ENCODE measurements around the gene C10orf95.

C10orf95 gene

DNA sequence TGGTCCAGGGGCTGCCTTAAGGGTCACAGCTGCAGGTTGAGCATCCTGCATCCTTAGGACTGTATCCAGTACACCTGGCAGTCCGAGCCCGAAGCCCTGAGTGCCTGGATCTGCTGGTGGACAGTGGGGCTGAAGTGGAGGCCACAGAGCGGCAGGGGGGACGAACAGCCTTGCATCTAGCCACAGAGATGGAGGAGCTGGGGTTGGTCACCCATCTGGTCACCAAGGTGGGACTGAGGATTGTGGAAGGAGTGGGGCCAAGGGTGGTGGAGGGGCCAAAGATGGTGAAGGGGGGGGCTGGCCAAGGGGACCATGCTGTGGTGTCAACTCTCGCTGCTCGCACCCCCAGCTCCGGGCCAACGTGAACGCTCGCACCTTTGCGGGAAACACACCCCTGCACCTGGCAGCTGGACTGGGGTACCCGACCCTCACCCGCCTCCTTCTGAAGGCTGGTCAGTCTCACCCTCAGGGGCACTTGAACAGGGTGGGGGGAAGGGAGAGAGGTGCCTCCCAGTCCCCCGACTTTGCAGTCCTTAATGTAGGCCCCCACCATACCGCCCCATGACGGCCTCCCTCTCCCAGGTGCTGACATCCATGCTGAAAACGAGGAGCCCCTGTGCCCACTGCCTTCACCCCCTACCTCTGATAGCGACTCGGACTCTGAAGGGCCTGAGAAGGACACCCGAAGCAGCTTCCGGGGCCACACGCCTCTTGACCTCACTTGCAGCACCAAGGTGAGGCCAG, 50.6 kb downstream of the C10orf95 start:
- DNase-seq, result no peak

DNA sequence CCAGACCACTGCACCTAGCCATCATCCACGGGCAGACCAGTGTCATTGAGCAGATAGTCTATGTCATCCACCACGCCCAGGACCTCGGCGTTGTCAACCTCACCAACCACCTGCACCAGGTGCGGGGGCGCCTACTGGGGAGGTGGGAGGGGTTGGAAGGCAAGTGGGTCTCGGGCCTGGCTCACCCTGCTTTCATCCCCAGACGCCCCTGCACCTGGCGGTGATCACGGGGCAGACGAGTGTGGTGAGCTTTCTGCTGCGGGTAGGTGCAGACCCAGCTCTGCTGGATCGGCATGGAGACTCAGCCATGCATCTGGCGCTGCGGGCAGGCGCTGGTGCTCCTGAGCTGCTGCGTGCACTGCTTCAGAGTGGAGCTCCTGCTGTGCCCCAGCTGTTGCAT, 51.3 kb downstream of the C10orf95 start:
- DNase-seq, result no peak
